Skeletal muscle satellite cell (primary cell): Measurements from ENCODE around the gene IRS2.

Experiments
- H3K27me3 ChIP-seq: 2 replicates; pipeline ENCODE4 v1.7.0; 2013; ENCODE audit warnings: low read length; ENCODE audit not compliant: control insufficient read depth, insufficient read depth
- H3K36me3 ChIP-seq: 2 replicates; pipeline ENCODE4 v1.7.0; 2013; ENCODE audit warnings: mild to moderate bottlenecking, control low read depth, low read length; ENCODE audit not compliant: insufficient read depth
- H3K4me1 ChIP-seq: 2 replicates; pipeline ENCODE4 v1.7.0; 2013; ENCODE audit warnings: low read length; ENCODE audit not compliant: control insufficient read depth, insufficient read depth
- H3K4me2 ChIP-seq: 2 replicates; pipeline ENCODE4 v1.7.0; 2013; ENCODE audit warnings: mild to moderate bottlenecking, low read length
- H3K4me3 ChIP-seq: 2 replicates; pipeline ENCODE4 v1.7.0; 2013; ENCODE audit warnings: low read length
- H3K9ac ChIP-seq: 2 replicates; pipeline ENCODE4 v1.7.0; 2013; ENCODE audit warnings: mild to moderate bottlenecking, low read depth, low read length, moderate library complexity
- H3K9me3 ChIP-seq: replicated peaks from 2 replicates; pipeline ENCODE4 v1.7.0; 2013; ENCODE audit warnings: mild to moderate bottlenecking, control low read depth, low read length

Gene IRS2

GRCh38 chr13:109749365-109749764 is 37.0 kb downstream of the IRS2 start:
- Histone ChIP-seq H3K4me1 (no peaks in the 10 kb centered on the region), H3K4me3 (no peak overlapping the region), H3K4me2 (no peak overlapping the region), H3K9me3 (no peaks in the 10 kb centered on the region), H3K9ac (no peak overlapping the region), H3K36me3 (peaks cover 31% of the 10 kb centered on the region), H3K27me3 (no peaks in the 10 kb centered on the region)

DNA sequence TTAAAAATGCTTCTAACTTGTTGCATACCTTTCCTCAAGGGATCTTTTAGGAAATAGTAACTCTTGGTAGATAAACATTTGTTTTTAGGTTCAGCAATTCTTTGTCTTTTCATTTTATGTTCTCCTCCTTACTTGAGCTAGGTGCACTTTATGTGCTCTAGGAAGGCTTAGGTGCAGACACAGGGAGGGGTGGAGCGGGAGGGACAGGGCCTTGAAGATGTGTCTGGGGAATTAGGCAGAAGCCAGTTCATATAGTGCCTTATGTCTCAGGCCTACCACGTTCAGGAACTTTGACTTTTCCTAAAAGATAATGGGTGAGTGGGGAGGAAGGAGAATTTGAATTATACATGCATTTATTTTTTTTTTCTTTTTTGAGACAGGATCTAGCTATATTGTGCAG is 37.7 kb downstream of the IRS2 start:
- Histone ChIP-seq H3K27me3 (no peaks in the 10 kb centered on the region), H3K4me1 (peaks cover 3% of the 10 kb centered on the region), H3K4me3 (no peak overlapping the region), H3K4me2 (no peak overlapping the region), H3K36me3 (peaks cover 24% of the 10 kb centered on the region), H3K9me3 (no peaks in the 10 kb centered on the region), H3K9ac (no peak overlapping the region)

- Histone ChIP-seq H3K27me3 (no peaks in the 10 kb centered on the region), H3K9me3 (no peaks in the 10 kb centered on the region), H3K9ac (no peak overlapping the region), H3K36me3 (peaks cover 15% of the 10 kb centered on the region), H3K4me2 (no peak overlapping the region), H3K4me3 (no peak overlapping the region), H3K4me1 (peaks cover 6% of the 10 kb centered on the region)
Observed at GRCh38 chr13:109747524-109747923, 38.9 kb downstream of the IRS2 start.

DNA sequence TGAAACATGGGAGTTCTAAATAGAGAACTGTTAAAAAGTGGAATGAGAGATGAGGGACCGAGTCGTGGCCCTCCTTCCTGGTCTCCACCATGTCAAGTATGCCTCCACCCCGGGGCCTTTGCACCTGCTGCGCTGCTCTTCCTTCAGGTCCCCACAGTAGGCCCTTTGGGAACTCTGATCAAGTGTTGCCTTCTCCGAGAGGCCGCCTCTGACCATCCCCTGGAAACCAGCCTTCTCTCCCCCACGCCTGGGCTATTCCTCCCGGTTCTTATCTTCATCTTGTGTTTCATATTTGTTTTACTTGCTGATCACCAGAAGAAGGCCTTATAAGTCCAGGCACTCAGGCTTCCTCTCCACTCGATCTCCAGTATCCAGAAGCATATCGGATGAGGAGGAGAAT is 40.0 kb downstream of the IRS2 start:
- no peaks in the 10 kb centered on the region for H3K27me3 ChIP-seq
- H3K36me3 ChIP-seq: peaks cover 4% of the 10 kb centered on the region
- H3K9ac ChIP-seq: no peak overlapping the region
- H3K9me3 ChIP-seq: no peaks in the 10 kb centered on the region
- no peak overlapping the region for H3K4me3 ChIP-seq
- H3K4me2 ChIP-seq: no peak overlapping the region
- peaks cover 6% of the 10 kb centered on the region for H3K4me1 ChIP-seq

- Histone ChIP-seq H3K4me1 (peaks cover 6% of the 10 kb centered on the region), H3K36me3 (no peaks in the 10 kb centered on the region), H3K27me3 (no peaks in the 10 kb centered on the region)
Observed at GRCh38 chr13:109745702-109746101, 40.7 kb downstream of the IRS2 start.

DNA sequence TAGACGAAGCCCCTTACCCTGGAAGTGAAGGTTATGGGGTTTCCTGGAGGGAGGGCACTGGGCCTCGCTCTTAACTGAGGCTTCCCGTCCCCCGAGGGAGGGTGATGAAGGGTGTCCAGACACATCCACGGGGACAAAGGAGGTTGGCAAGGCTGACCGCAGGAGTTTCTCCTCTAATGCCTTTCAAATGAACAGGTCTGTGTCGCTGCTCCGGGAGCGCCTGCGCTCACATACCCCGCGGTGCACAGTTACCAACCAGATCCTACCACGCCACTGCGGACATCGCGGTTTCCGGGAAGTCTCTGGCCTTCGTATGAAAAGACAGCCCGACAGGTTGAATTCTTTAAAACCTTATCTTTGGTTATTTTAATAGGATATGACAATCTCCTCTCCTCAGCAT is 41.3 kb downstream of the IRS2 start:
- Histone ChIP-seq H3K4me2 (no peak overlapping the region), H3K36me3 (no peaks in the 10 kb centered on the region), H3K9ac (no peak overlapping the region), H3K4me1 (peaks cover 6% of the 10 kb centered on the region), H3K27me3 (no peaks in the 10 kb centered on the region), H3K9me3 (no peaks in the 10 kb centered on the region), H3K4me3 (no peak overlapping the region)

More at GRCh38 chr13:109745702-109746101, 40.7 kb downstream of the IRS2 start:
- Histone ChIP-seq H3K9me3 (no peaks in the 10 kb centered on the region), H3K4me3 (no peak overlapping the region), H3K9ac (no peak overlapping the region), H3K4me2 (no peak overlapping the region)

- H3K9ac ChIP-seq: no peak overlapping the region
- H3K36me3 ChIP-seq: no peaks in the 10 kb centered on the region
Observed at GRCh38 chr13:109744512-109745051, 41.8 kb downstream of the IRS2 start.

GRCh38 chr13:109743706-109744453 is 42.5 kb downstream of the IRS2 start:
- Histone ChIP-seq H3K4me2 (no peak overlapping the region), H3K4me1 (peaks cover 6% of the 10 kb centered on the region), H3K9ac (no peak overlapping the region), H3K9me3 (no peaks in the 10 kb centered on the region), H3K36me3 (no peaks in the 10 kb centered on the region), H3K4me3 (no peak overlapping the region), H3K27me3 (no peaks in the 10 kb centered on the region)

More at GRCh38 chr13:109744512-109745051, 41.8 kb downstream of the IRS2 start:
- Histone ChIP-seq H3K9me3 (no peaks in the 10 kb centered on the region), H3K4me3 (no peak overlapping the region), H3K4me2 (no peak overlapping the region), H3K27me3 (no peaks in the 10 kb centered on the region), H3K4me1 (peaks cover 6% of the 10 kb centered on the region)

GRCh38 chr13:109741966-109742365 is 44.4 kb downstream of the IRS2 start:
- Histone ChIP-seq H3K4me3 (no peak overlapping the region), H3K4me2 (no peak overlapping the region), H3K9me3 (no peaks in the 10 kb centered on the region), H3K27me3 (no peaks in the 10 kb centered on the region), H3K9ac (no peak overlapping the region), H3K4me1 (peaks cover 16% of the 10 kb centered on the region), H3K36me3 (no peaks in the 10 kb centered on the region)

- Histone ChIP-seq H3K9me3 (no peaks in the 10 kb centered on the region), H3K36me3 (no peaks in the 10 kb centered on the region), H3K4me1 (peaks cover 16% of the 10 kb centered on the region), H3K9ac (no peak overlapping the region), H3K4me3 (no peak overlapping the region), H3K4me2 (no peak overlapping the region), H3K27me3 (no peaks in the 10 kb centered on the region)
Observed at GRCh38 chr13:109740721-109741120, 45.7 kb downstream of the IRS2 start.

DNA sequence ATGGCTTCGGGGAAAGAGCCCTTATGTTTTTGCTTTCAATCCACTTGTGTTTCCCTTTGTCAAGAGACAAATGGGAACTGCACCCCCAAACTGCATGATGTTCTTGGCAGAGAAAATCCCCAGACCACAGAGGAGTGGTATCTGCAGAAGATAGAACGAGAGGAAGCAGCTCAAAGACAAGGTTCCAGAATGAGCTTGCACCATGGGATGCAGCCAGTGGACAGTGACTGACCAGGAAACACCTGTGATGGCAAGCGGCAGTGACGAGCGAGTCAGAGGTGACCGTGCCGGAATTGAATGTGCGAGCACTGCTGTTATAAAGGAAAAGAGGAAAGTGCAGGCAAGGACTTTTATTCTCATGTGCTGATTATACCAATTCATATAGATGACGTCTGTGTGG is 46.3 kb downstream of the IRS2 start:
- H3K4me3 ChIP-seq: no peak overlapping the region
- H3K4me1 ChIP-seq: peaks cover 16% of the 10 kb centered on the region
- H3K36me3 ChIP-seq: no peaks in the 10 kb centered on the region
- no peaks in the 10 kb centered on the region for H3K9me3 ChIP-seq
- no peaks in the 10 kb centered on the region for H3K27me3 ChIP-seq
- no peak overlapping the region for H3K9ac ChIP-seq
- no peak overlapping the region for H3K4me2 ChIP-seq

DNA sequence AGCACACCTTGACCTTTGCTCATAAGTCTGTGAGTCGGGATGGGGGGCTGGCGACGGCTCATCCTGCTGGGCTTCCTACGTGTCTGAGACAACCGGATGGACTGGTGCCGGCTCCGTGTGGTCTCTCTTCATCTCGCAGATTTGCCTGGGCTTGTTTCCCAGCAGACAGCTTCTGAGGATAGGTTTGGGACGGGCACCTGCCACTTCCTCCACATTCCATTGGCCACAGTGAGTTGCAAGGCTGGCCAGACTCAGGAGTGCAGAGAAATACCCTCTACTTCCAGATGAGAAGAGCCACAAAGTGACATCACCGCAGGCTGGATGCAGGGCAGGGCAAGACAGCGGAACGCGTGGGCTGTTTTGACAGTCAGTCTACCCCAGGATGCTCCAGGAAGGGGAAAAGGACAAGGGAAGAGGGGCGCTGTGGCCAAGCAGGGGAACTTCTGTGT is 48.1 kb downstream of the IRS2 start:
- Histone ChIP-seq H3K4me2 (no peak overlapping the region), H3K4me1 (peaks cover 10% of the 10 kb centered on the region), H3K9me3 (no peaks in the 10 kb centered on the region), H3K27me3 (no peaks in the 10 kb centered on the region), H3K9ac (no peak overlapping the region), H3K36me3 (no peaks in the 10 kb centered on the region), H3K4me3 (no peak overlapping the region)
